Ishikawa (cell line): ENCODE results near the gene ACOX2.
A peak's percentile ranks its signal among the peaks of the same experiment; 100 is the strongest.

Source experiments
- EP300 ChIP-seq: IDR thresholded peaks from 2 replicates; pipeline ENCODE4 v1.6.1; 2012; ENCODE audit warnings: borderline replicate concordance
- RAD21 ChIP-seq: IDR thresholded peaks from 2 replicates; pipeline ENCODE4 v1.6.1; 2012; ENCODE audit warnings: low read depth
- TAF1 ChIP-seq: IDR thresholded peaks from 2 replicates; pipeline ENCODE4 v1.6.1; 2012; ENCODE audit warnings: low read depth, mild to moderate bottlenecking

GRCh38 chr3:58532794-58533220 lies 4.2 kb downstream of the ACOX2 start:
- TF ChIP-seq EP300, result peak; percentile 17; the same call in 1 of the 2 replicates
- no peak for TF ChIP-seq TAF1
- TF ChIP-seq RAD21, result peak; percentile 92
